RWPE1 (cell line): ENCODE results near the gene IBA57.
A peak's percentile ranks its signal among the peaks of the same experiment; 100 is the strongest.

Experiments used
- CTCF ChIA-PET: fragments of 350-600 bp; sonication (Branson Sonifier 250); formaldehyde crosslinking; extraction: SDS; loops from one replicate; lab custom pipeline; 2021; lab: Yijun Ruan, JAX
- POLR2A ChIA-PET: fragments of 400-600 bp; formaldehyde crosslinking; extraction: SDS; loops from one replicate; lab custom pipeline; 2020; ENCODE audit warnings: antibody characterized with exemption; ENCODE audit not compliant: low non-redundant PET; lab: Yijun Ruan, JAX
- DNase-seq: peaks from one replicate; pipeline ENCODE4 v3.0.0; 2012; ENCODE audit warnings: low spot score
- H3K27ac ChIP-seq: fragments of 450-650 bp; 2 replicates; pipeline ENCODE4 v1.5.1; 2017
- CTCF ChIP-seq: fragments of 450-650 bp; conservative IDR thresholded peaks from 2 replicates; pipeline ENCODE4 v1.5.1; 2017; ENCODE audit warnings: low read depth, mild to moderate bottlenecking

The IBA57 gene

GRCh38 chr1:228162286-228163006 is 3.2 kb upstream of the IBA57 start:
- TF ChIP-seq CTCF: no peak
- H3K27ac ChIP-seq: peak overlapping the region; percentile 100
- POLR2A ChIA-PET: interaction anchor here (0.6 to 1.4 kb wide), 2 partner anchors 13 to 22 kb away, joined by 3 to 11 read pairs; partner anchors contain the start of gene GJC2
- CTCF ChIA-PET: interaction anchor here (0.5 kb wide), 1 partner anchor 32 kb away, joined by 4 read pairs; no protein-coding TSS in a partner anchor
- DNase-seq: peak; percentile 28

DNA sequence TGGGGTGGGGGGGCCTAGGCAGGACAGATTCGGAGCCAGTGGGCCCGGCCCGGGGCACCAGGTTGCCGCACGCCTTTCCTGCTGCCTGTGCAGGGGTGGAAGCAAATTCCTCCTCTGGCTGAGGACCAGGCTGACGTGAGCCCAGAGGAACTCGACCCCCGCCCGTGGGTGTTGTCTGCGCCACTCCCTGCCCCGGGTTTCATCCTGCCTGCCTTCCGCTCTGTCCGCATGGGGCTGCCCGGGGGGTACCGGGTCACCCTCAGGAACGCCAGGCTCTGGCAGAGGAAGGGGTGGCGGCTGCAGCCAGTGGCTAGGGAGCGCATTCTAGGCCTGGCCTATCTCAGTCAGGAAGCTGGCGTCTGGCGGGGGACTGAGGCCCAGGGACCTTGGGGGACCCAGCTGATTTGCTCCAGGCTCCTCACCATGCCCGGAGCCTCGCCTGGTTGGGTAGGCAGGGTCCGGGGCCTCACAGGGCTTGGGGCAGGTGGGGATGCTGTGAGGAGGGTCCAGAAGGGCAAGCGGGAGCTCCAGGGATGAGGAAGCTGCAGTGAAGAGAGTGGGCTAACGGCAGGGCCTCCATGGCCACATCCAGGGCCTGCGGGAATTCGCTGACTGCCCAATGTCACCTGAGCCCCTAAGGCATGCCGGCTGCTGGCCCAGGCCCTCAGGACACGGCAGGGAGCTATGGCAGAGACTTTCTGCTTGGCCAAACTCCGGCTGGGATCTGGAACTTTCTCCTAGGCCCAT is 2.4 kb upstream of the IBA57 start:
- ChIA-PET CTCF (no interaction called here), POLR2A (interaction anchor here (1.4 kb wide), 1 partner anchor 13 kb away, joined by 11 read pairs; the partner anchor contains the start of gene GJC2)
- no peak for TF ChIP-seq CTCF
- DNase-seq: peak; percentile 82
- peak overlapping the region; percentile 100 for H3K27ac ChIP-seq

- no peak for TF ChIP-seq CTCF
- peak overlapping the region; percentile 100 for H3K27ac ChIP-seq
- DNase-seq: no peak
- ChIA-PET CTCF (no interaction called here), POLR2A (interaction anchor here (0.6 to 1.7 kb wide), 3 partner anchors 13 to 60 kb away, joined by 3 to 11 read pairs (median 11); partner anchors contain the start of gene GJC2)
Measured at GRCh38 chr1:228163776-228164519, 1.7 kb upstream of the IBA57 start.

- peak overlapping the region; percentile 100 for H3K27ac ChIP-seq
- POLR2A ChIA-PET: interaction anchor here (0.6 to 1.7 kb wide), 5 partner anchors 8 to 61 kb away, joined by 3 to 11 read pairs (median 4); no protein-coding TSS in a partner anchor
- CTCF ChIA-PET: interaction anchor here (0.6 to 1.2 kb wide), 5 partner anchors 8 to 1737 kb away, joined by 3 to 6 read pairs (median 3); no protein-coding TSS in a partner anchor
- no peak for TF ChIP-seq CTCF
- DNase-seq: no peak
Measured at GRCh38 chr1:228164561-228165371, 838 bp upstream of the IBA57 start.

DNA sequence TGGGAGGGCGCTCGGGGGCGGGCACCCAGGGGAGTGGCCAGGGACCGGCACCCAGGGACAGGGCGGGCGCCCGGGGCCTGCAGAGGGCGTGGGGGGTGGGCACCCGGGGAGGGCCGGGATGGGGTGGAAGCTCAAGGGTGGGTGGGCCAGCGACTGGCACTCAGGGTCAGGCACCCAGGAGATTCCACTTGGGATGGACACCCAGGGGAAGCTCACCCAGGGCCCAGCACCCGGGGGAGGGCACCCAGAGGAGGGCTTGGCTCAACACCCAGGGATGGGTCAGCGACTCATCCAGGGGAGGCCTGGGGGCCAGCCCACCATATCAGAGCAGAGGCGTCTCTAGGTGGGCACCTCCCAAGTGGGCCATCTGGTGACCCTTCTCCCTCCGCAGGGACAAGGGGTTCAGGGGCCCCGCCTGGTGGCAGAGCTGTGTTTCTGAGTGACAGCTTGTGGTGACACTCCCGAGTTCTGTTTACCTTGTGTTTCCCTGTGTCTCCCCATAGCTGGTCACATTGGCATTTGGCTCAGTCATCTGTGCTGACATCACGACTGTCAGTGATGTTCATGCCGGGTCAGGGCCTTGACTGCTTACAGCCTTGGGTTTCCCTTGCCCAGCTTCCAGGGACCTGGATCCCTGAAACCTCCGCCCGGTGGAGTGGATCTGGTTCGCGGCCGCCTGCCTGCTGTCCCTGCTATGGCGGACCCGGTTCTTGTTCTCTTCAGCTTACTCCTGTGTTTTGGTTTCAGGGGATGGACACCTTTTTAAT is 749 bp downstream of the IBA57 start:
- POLR2A ChIA-PET: interaction anchor here (0.5 to 1.7 kb wide), 6 partner anchors 15 to 319 kb away, joined by 3 to 7 read pairs (median 4); partner anchors contain the start of gene GUK1
- TF ChIP-seq CTCF: no peak
- H3K27ac ChIP-seq: peak overlapping the region; percentile 100
- DNase-seq: peak; percentile 25
- CTCF ChIA-PET: interaction anchor here (0.6 to 1.8 kb wide), 10 partner anchors 18 to 656 kb away, joined by 3 to 7 read pairs (median 4); partner anchors contain the start of genes GUK1 and MRPL55
